Measurements from ENCODE around the gene STPG4. TPM values are rescaled to one million over a fixed set of nuclear protein-coding genes. Genes with fewer than 3 reads are reported as not detected.

STPG4 gene
- total RNA-seq, 1 experiment from 2014 or later = 0.79 TPM

- H3K4me3 ChIP-seq (ENCODE audit: low read depth, low read length) = no peak overlapping the region
- Mint-ChIP-seq H3K4me3 (ENCODE audit: unreplicated experiment) (no peak overlapping the region), H3K36me3 (ENCODE audit: insufficient read depth, unreplicated experiment) (peaks cover 100% of the 10 kb centered on the region), H3K9me3 (ENCODE audit: unreplicated experiment) (no peaks in the 10 kb centered on the region), H3K4me1 (ENCODE audit: low read depth, unreplicated experiment) (peaks cover 24% of the 10 kb centered on the region), H3K27me3 (ENCODE audit: insufficient read depth, unreplicated experiment) (no peaks in the 10 kb centered on the region), H3K27ac (ENCODE audit: unreplicated experiment) (peak overlapping the region; percentile 14)
- H3K4me1 ChIP-seq = peaks cover 15% of the 10 kb centered on the region
- intact Hi-C loops (cut with micrococcal nuclease; ENCODE audit: unreplicated experiment) = no loop called here
- no peaks in the 10 kb centered on the region for H3K9me3 ChIP-seq
- BruUV-seq (replicated peaks) = no TSS peak
- no peaks in the 10 kb centered on the region for H3K27me3 ChIP-seq (replicated peaks; ENCODE audit: control insufficient read depth, insufficient read depth, low read length)
- POLR2A ChIA-PET = interaction anchor here (1.2 kb wide), 1 partner anchor 180 kb away, joined by 3 read pairs; no protein-coding TSS in a partner anchor
- TF ChIP-seq, protein P1, sequence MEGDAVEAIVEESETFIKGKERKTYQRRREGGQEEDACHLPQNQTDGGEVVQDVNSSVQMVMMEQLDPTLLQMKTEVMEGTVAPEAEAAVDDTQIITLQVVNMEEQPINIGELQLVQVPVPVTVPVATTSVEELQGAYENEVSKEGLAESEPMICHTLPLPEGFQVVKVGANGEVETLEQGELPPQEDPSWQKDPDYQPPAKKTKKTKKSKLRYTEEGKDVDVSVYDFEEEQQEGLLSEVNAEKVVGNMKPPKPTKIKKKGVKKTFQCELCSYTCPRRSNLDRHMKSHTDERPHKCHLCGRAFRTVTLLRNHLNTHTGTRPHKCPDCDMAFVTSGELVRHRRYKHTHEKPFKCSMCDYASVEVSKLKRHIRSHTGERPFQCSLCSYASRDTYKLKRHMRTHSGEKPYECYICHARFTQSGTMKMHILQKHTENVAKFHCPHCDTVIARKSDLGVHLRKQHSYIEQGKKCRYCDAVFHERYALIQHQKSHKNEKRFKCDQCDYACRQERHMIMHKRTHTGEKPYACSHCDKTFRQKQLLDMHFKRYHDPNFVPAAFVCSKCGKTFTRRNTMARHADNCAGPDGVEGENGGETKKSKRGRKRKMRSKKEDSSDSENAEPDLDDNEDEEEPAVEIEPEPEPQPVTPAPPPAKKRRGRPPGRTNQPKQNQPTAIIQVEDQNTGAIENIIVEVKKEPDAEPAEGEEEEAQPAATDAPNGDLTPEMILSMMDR (IDR thresholded peaks at IDR 0.05; ENCODE audit: insufficient read depth in 1 of 2, low read depth in 1 of 2, low read length in 1 of 2, severe bottlenecking in 1 of 2, unreplicated experiment in 1 of 2) = no peak
- no peak for DNase-seq
- peaks cover 2% of the 10 kb centered on the region; the same call in 1 of the 2 replicates for H3K36me3 ChIP-seq (ENCODE audit: control insufficient read depth, insufficient read depth, low read length)
- CTCF ChIA-PET = no interaction called here
These were observed 10.0 kb upstream of the STPG4 start for GRCh38 chr2:47165001-47165555.

DNA sequence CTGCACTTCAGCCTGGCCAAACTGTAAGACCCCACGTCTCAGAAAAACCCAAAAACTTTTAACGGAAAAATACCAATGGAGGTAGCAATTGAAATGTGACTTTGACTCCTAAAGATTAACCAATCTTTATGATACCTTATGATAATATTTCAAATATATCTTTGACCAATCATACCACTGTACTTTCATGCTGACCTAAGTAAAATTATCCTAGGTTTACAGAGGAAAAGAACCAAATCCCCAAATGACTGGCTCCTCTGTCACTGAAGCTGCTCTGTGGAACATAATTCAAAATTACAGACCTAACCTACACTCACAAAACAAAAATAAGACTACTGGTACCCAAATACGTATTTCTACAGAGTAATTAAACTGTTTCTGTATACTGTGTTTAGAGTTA lies 7.7 kb upstream of the STPG4 start:
- H3K4me3 Mint-ChIP-seq (ENCODE audit: unreplicated experiment) = no peak overlapping the region
- no peaks in the 10 kb centered on the region for H3K27me3 Mint-ChIP-seq (ENCODE audit: insufficient read depth, unreplicated experiment)
- H3K4me1 Mint-ChIP-seq (ENCODE audit: low read depth, unreplicated experiment) = peaks cover 24% of the 10 kb centered on the region
- DNase-seq = no peak
- TF ChIP-seq, protein P1 (IDR thresholded peaks at IDR 0.05; ENCODE audit: insufficient read depth in 1 of 2, low read depth in 1 of 2, low read length in 1 of 2, severe bottlenecking in 1 of 2, unreplicated experiment in 1 of 2) = no peak
- ChIA-PET CTCF (no interaction called here), POLR2A (no interaction called here)
- Histone ChIP-seq H3K4me1 (peaks cover 14% of the 10 kb centered on the region; the same call in 1 of the 2 replicates), H3K36me3 (ENCODE audit: control insufficient read depth, insufficient read depth, low read length) (peaks cover 3% of the 10 kb centered on the region), H3K9me3 (no peaks in the 10 kb centered on the region), H3K4me3 (ENCODE audit: low read depth, low read length) (no peak overlapping the region), H3K27me3 (replicated peaks; ENCODE audit: control insufficient read depth, insufficient read depth, low read length) (no peaks in the 10 kb centered on the region)
- H3K36me3 Mint-ChIP-seq (ENCODE audit: insufficient read depth, unreplicated experiment) = peaks cover 96% of the 10 kb centered on the region
- H3K27ac Mint-ChIP-seq (ENCODE audit: unreplicated experiment) = no peak overlapping the region
- H3K9me3 Mint-ChIP-seq (ENCODE audit: unreplicated experiment) = no peaks in the 10 kb centered on the region
- BruUV-seq (replicated peaks) = no TSS peak
- intact Hi-C loops (cut with micrococcal nuclease; ENCODE audit: unreplicated experiment) = no loop called here

GRCh38 chr2:47161475-47161874 lies 6.4 kb upstream of the STPG4 start:
- H3K27me3 Mint-ChIP-seq (ENCODE audit: insufficient read depth, unreplicated experiment) = no peaks in the 10 kb centered on the region
- H3K27ac Mint-ChIP-seq (ENCODE audit: unreplicated experiment) = no peak overlapping the region
- ChIA-PET POLR2A (no interaction called here), CTCF (no interaction called here)
- no TSS peak for BruUV-seq (replicated peaks)
- Histone ChIP-seq H3K9me3 (no peaks in the 10 kb centered on the region), H3K36me3 (ENCODE audit: control insufficient read depth, insufficient read depth, low read length) (peaks cover 3% of the 10 kb centered on the region), H3K4me3 (ENCODE audit: low read depth, low read length) (no peak overlapping the region), H3K4me1 (peaks cover 10% of the 10 kb centered on the region; the same call in 1 of the 2 replicates), H3K27me3 (replicated peaks; ENCODE audit: control insufficient read depth, insufficient read depth, low read length) (no peaks in the 10 kb centered on the region)
- intact Hi-C loops (cut with micrococcal nuclease; ENCODE audit: unreplicated experiment) = no loop called here
- DNase-seq = no peak
- peaks cover 24% of the 10 kb centered on the region for H3K4me1 Mint-ChIP-seq (ENCODE audit: low read depth, unreplicated experiment)
- peaks cover 96% of the 10 kb centered on the region for H3K36me3 Mint-ChIP-seq (ENCODE audit: insufficient read depth, unreplicated experiment)
- TF ChIP-seq, protein P1 (IDR thresholded peaks at IDR 0.05; ENCODE audit: insufficient read depth in 1 of 2, low read depth in 1 of 2, low read length in 1 of 2, severe bottlenecking in 1 of 2, unreplicated experiment in 1 of 2) = no peak
- H3K9me3 Mint-ChIP-seq (ENCODE audit: unreplicated experiment) = no peaks in the 10 kb centered on the region
- H3K4me3 Mint-ChIP-seq (ENCODE audit: unreplicated experiment) = no peak overlapping the region
